Activated T-helper 1 cell treated with anti-CD3 and anti-CD28 coated beads, Interleukin-2, amount 50 U/mL, for 16 hours (primary cell): ENCODE results near the gene PTGIR.
A peak's percentile ranks its signal among the peaks of the same experiment; 100 is the strongest.

Source experiments
- DNase-seq, 2 donors: peaks; one replicate each; pipeline ENCODE4 v3.0.0-alpha.2; 2020; ENCODE audit warnings: low read depth in 1 of 2, low spot score in 1 of 2

The PTGIR gene

DNA sequence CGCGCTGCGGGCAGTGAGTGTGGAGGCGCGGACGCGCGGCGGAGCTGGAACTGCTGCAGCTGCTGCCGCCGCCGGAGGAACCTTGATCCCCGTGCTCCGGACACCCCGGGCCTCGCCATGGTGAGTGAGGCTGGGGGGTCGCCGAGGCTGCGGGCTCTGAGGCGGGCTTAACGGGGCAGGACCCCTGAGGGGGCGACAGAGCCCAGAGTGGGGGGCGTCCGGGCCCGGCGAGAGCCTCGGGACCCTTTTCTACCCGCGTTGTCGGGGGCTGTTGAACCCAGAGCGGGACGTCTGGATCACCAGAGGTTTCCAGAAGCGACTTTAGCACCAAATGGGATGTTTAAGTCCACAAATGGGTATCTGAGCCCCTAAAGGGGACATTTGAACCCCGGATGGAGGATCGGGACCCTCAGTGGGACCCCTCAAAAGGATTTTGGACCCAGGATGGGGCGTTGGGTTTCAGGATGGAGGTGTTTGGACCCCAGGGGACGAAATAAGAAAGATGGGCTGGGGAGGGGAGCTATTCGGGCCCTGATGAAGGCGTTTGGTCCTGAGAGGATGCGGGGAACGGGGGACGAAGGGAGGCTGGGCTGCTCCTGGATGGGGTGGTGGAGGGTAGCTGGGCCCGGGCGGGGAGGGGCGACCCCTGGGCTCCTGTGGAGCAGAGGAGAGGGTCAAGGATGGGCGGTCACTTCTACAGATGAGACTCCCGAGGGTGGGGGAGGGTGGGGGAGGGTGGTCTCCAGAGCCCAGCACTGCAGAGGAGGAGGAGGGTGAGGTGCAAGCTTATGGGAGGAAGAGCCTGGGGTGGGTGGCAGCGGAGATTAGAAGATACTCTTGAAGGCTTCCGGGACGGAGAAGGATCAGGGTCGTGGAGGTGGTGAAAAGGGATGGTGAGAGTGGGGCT lies 23.3 kb downstream of the PTGIR start, which contains the start of gene CALM3:
TSS of gene CALM3 (plus strand) at position 13 of the 907 bp plus-strand sequence. CDS start at position 118, 105 bp downstream.
- no peak for DNase-seq

DNA sequence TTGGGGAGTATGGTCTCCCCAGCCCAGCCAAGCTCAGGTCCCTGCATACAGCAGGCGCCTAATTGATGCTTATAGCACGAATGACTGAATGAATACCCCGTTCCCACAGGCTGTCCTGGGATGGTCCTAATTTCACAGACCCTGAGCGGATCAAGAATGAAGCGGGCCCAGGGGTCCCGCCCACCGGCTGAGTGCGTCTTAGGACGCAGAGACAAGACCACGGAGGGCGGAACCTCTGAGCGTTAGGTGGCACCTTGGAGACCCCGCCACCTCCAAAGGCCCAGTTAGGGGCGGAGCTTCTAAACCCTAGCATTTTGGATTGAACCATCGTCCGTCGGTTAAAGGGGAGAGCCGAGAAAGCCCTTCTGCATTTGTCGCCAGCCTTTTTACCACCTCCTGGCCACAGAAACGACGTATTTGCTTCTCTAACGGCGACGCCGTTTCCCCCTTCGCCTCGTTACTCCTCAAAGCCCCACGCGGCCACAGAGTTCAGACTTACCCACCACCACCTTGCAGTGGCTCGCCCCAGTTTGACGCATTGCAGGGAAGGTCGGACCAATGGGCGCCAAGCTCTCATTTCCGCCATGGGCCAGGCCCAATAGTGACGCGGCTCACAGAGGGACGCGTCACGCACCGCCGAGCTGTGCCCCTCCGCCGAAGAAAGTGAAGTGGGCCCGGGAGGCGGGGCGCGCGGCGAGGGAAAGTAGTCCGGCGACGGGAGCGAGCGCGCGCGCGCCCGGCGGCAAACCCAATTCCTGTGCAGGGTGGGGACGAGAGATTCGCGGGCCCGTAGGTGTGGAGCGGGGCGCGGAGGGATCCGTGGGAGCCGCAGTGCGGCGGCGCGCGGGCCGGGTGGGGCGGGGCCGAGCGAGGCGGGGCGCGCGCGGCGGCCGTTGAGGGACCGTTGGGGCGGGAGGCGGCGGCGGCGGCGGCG lies 24.2 kb downstream of the PTGIR start:
- peak; percentile 94 to 95 for DNase-seq

DNA sequence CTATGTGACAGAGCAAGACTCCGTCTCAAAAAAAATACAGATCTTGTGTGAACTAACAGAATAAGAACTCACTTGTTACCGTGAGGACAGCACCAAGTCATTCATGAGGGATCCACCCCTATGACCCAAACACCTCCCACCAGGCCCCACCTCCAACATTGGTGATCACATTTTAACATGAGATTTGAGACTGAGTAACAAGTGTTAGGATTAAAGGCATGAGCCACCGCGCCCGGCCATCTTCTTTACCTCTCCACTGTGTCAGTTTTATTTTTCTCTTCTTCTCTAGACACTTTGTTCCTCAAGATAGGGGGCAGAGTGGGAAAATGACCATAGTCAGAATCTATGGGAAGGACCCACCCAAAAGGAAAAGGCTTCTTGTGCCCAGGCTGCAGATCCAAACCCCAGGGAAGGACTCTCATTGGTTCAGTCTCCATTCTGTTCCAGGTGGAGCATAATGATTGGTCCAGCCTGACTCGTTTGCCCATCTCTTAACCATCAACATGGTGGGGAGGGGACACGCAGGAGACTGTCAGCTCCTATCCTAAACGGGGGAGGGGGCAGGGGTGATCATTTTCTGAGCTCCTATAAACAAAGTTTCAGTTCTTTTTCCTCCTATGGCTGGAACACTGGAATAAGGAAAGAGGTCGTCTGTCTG lies 25.0 kb downstream of the PTGIR start:
- DNase-seq: no peak

GRCh38 chr19:46598372-46598917 lies 26.4 kb downstream of the PTGIR start:
- DNase-seq: no peak

DNA sequence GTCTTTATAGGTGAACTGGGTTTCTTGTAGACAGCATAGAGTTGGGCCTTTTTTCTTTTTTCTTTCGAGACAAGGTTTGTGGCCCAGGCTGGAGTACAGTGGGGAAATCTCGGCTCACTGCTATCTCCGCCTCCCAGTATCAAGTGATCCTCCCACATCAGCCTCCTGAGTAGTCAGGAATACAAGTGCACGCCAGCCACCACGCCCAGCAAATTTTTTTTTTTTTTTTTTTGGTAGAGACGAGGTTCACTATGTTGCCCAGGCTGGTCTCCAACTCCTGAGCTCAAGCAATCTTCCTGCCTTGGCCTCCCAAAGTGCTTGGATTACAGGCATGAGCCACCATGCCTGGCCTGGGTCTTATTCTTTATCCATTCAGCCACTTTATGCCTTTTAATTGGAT lies 28.9 kb downstream of the PTGIR start:
- DNase-seq: no peak

GRCh38 chr19:46591870-46592269 lies 33.0 kb downstream of the PTGIR start:
- no peak for DNase-seq

GRCh38 chr19:46591254-46591653 lies 33.6 kb downstream of the PTGIR start:
- DNase-seq: no peak

DNA sequence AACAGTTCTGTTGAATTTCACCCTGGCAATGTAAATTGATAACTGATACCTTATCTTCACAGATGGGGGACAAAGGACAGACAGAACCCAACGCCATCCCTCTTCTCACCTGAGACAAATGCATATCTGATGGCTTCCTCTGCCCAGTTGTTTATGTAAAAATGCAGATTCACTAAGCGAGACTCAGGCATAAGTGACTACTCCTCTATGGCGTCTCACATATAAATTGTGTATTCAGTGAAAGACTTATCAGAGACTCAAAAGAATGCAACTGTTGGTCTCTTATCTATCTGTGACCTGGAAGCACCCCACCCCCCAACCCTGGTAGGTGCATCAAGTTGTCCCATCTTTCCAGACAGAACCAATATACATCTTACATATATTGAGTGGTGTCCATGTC lies 37.0 kb downstream of the PTGIR start:
- no peak for DNase-seq

DNA sequence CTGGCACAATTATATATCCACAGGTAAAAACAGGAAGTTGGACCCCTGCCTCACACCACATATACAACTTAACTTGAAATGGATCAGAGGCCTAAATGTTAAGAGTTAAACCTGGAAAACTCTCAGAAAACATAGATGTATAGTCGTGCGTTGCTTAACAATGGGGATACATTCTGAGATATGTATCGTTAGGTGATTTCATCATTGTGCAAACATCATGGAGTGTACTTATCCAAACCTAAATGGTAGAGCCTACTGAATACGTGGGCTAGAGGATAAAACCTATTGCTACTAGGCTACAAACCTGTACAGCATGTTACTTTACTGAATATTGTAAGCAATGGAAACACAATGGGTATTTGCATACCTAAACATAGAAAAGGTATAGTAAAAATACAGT lies 38.6 kb downstream of the PTGIR start:
- DNase-seq: no peak

GRCh38 chr19:46585539-46585938 lies 39.4 kb downstream of the PTGIR start:
- no peak for DNase-seq

DNA sequence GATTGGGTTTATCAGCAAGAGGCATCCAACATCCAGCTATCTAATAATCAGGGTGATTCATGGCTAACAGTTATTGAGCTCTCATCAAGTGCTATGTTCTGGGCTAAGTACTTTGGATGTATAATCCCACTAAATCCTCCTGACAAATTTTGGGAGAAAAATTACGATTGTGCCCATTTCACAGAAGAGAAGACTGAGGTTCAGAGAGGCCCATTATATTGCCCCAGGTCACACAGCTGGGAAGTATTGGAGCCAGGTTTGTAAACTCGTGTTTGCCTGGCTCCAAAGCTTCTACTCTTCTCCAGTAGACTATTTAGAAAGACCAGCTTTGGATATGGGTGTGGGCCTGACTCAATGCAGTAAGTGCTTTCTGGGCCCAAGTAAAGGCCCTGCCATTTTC lies 44.6 kb downstream of the PTGIR start:
- DNase-seq: no peak

- peak; percentile 17 to 31 for DNase-seq
Observed at GRCh38 chr19:46579361-46579879, 45.5 kb downstream of the PTGIR start.

DNA sequence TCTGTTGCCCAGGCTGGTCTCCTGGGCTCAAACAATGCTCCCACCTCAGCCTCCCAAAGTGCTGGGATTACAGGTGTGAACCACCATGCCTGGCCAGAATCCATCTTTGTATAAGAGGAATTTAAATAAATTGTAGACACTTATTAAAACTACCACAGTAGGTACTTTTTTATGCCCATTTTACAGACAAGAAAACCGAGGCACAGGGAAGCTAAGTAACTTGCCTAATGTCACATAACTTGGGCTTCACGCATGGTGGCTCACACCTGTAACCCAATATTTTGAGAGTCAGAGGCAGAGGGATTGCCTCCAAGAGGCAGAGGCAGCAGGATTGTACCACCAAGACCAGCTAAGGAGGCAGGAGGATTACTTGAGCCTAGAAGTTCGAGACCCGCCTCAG lies 46.4 kb downstream of the PTGIR start:
- DNase-seq: no peak

GRCh38 chr19:46574533-46574932 lies 50.4 kb downstream of the PTGIR start:
- no peak for DNase-seq

DNA sequence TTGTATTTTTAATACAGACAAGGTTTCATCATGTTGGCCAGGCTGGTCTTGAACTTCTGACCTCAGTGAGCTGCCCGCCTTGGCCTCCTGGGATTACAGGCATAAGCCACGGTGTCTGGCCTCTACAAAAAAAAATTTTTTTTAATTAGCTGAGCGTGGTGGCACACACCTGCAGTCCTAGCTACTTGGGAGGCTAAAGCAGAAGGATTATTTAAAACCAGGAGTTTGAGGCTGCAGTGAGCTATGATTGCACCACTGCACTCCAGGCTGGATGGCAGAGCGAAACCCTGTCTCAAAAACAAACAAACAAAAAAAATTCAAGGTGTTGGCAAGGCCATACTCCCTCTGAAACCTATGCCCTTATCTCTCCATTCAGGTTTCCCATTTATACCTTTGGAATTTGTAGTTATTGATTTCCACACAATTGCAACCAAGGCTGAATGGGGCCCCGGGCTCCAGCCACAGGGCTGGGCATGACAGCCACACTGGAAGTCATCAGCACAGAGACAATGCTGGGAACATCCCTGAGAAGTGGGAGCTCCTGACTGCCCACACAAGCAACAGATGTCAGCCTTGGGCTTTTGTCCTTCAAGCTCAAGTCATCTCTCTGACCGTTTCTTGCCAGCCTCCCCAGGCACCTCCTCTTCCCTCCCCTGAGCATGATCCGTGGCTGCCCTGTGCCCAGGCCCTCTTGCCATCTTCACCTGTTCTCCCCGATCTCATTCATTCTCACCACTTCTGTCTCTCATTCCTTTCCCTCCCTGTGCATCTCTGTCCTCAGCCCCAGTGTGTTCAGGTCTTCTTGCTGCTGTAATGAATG lies 51.0 kb downstream of the PTGIR start:
- DNase-seq: no peak

- DNase-seq: no peak
Observed at GRCh38 chr19:46571495-46571894, 53.4 kb downstream of the PTGIR start.
